Measurements from ENCODE around the gene NCS1. TPM values are rescaled to one million over a fixed set of nuclear protein-coding genes. Genes with fewer than 3 reads are reported as not detected.
A peak's percentile ranks its signal among the peaks of the same experiment; 100 is the strongest.

The NCS1 gene
- total RNA-seq, 1 experiment from 2014 or later = 68.7 TPM

- no peak for TF ChIP-seq CTCF (IDR thresholded peaks at IDR 0.05 in 2 of 3, conservative IDR thresholded peaks at IDR 0.05 in 1 of 3; ENCODE audit: borderline replicate concordance in 1 of 3, insufficient read depth in 1 of 3, low read depth in 2 of 3, low read length in 2 of 3)
Measured at GRCh38 chr9:130185490-130186031, 13.4 kb downstream of the NCS1 start (continued).

GRCh38 chr9:130186051-130186450, 13.8 kb downstream of the NCS1 start:
- no peaks in the 10 kb centered on the region for H3K9me2 ChIP-seq (ENCODE audit: insufficient read depth)
- no peak overlapping the region for H2AFZ ChIP-seq (ENCODE audit: low read depth, low read length, poor library complexity, severe bottlenecking)
- peak overlapping the region in 1 of 2 experiments; percentile 56; a peak in 1 of 4 replicates for H3K4me3 ChIP-seq (replicated peaks in 1 of 2; ENCODE audit: low read depth in 1 of 2, low read length in 2 of 2)
- H3K27me3 ChIP-seq (ENCODE audit: insufficient read depth, low read length) = no peaks in the 10 kb centered on the region
- peaks cover 96% of the 10 kb centered on the region for H3K79me2 ChIP-seq (ENCODE audit: insufficient read depth, low read length)
- peak overlapping the region; percentile 86 for H3K4me2 ChIP-seq (ENCODE audit: low read length)
- no peaks in the 10 kb centered on the region for H3K36me3 ChIP-seq (ENCODE audit: control insufficient read depth in 1 of 2, insufficient read depth in 2 of 2, low read length in 2 of 2)
- H3K4me1 ChIP-seq (ENCODE audit: control insufficient read depth in 1 of 2, insufficient read depth in 2 of 2, low read length in 2 of 2) = peaks cover 24 to 62% of the 10 kb centered on the region in 2 experiments
- ATAC-seq = no peak
- intact Hi-C loops (cut with micrococcal nuclease) = no loop called here
- H3K27ac ChIP-seq (ENCODE audit: low read depth, low read length) = peak overlapping the region; percentile 75
- no peaks in the 10 kb centered on the region for H3K9me3 ChIP-seq (ENCODE audit: control insufficient read depth in 1 of 2, insufficient read depth in 1 of 2, low read depth in 1 of 2, low read length in 2 of 2)
- TF ChIP-seq ATF3 (IDR thresholded peaks at IDR 0.05) (no peak), EZH2 (IDR thresholded peaks at IDR 0.05) (no peak), POLR2AphosphoS5 (IDR thresholded peaks at IDR 0.05; ENCODE audit: low read depth, low read length) (no peak), ZFX (IDR thresholded peaks at IDR 0.05) (no peak), ELF1 (IDR thresholded peaks at IDR 0.05; ENCODE audit: borderline replicate concordance, low read depth) (no peak), ZBTB33 (IDR thresholded peaks at IDR 0.05; ENCODE audit: extremely low read depth, insufficient replicate concordance, low read length) (no peak), POLR2A (IDR thresholded peaks at IDR 0.05; ENCODE audit: borderline replicate concordance, extremely low read depth, insufficient read depth, insufficient read length) (no peak), FOSL1 (IDR thresholded peaks at IDR 0.05; ENCODE audit: low read depth) (no peak), SIN3A (IDR thresholded peaks at IDR 0.05; ENCODE audit: low read depth) (no peak), JUND (IDR thresholded peaks at IDR 0.05) (no peak)
- CTCF ChIA-PET = no interaction called here
- BruUV-seq (replicated peaks) = no TSS peak
- H3K9ac ChIP-seq (ENCODE audit: low read length) = peak overlapping the region; percentile 56
- POLR2A ChIA-PET = no interaction called here
- peaks cover 9% of the 10 kb centered on the region; the same call in 1 of the 2 replicates for H4K20me1 ChIP-seq (ENCODE audit: insufficient read depth)
- RAD21 ChIA-PET (ENCODE audit: low non-redundant PET in 1 of 2, low total read pairs in 2 of 2, uncharacterized antibody in 2 of 2, unreplicated experiment in 2 of 2) = no interaction called here
- no peak for DNase-seq (ENCODE audit: low read depth, low spot score)
